Activated CD8-positive, alpha-beta memory T cell treated with anti-CD3 and anti-CD28 coated beads for 24 hours (primary cell): ENCODE measurements around the gene MRTFA.
A peak's percentile ranks its signal among the peaks of the same experiment; 100 is the strongest.
"Not testable (repeated sequence)": the region's sequence is repeated elsewhere in the genome, so short reads cannot be mapped to it uniquely, and the experiment has no call there.

Source experiments
- DNase-seq: peaks from one replicate; pipeline ENCODE4 v3.0.0-alpha.2; 2020

Gene MRTFA

DNA sequence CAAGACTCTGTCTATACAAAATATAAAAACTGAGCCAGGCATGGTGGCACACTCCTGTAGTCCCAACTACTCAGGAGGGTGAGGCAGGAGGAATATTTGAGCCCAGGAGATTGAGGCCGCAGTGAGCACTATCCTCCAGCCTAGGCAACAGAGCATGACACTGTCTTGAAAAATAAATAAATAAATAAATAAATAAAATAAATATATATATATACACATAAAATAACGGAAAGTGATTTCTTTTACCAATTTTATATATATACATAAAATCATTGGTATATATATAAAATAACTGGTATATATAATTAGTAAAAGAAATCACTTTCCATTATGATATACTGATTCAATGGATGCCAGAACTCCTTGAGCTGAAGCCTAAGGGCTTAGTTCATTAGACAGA lies 91.8 kb downstream of the MRTFA start:
- no peak for DNase-seq

GRCh38 chr22:40542821-40543540 lies 93.5 kb downstream of the MRTFA start:
- DNase-seq = no peak

GRCh38 chr22:40541300-40541699 lies 95.2 kb downstream of the MRTFA start:
- no peak for DNase-seq

DNA sequence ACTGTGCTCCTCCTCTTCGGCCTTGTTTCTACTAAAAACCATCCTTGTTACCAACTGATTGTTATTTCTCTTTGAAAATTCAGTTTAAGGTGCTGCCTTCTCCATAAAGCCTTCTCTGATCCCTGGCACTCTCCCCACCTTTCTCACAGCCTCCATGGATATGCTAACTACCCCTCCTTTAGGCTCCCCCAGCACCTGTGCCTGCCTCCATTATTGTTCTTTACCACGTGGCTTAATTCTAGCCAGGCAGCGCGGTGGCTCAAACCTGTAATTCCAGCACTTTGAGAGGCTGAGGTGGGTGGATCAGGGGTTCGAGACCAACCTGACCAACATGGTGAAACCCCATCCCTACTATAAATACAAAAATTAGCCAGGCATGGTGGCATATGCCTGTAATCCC lies 96.3 kb downstream of the MRTFA start:
- DNase-seq = no peak

DNA sequence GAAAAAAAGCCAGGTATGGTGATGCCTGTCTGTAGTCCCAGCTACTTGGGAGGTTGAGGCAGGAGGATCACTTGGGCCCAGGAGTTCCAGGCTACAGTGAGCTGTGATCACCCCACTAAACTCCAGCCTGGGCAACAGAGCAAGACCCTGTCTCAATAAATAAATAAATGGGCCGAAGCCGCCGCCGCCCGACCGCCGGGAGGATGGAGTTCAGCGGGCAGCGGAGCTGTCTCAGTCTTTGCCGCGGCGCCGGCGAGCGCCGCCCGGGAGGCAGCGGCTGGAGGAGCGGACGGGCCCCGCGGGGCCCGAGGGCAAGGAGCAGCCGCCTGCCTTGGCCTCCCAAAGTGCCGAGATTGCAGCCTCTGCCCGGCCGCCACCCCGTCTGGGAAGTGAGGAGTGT lies 100.4 kb downstream of the MRTFA start:
- DNase-seq = not testable (repeated sequence)

GRCh38 chr22:40535642-40536041 lies 100.9 kb downstream of the MRTFA start:
- no peak for DNase-seq

- DNase-seq = no peak
Observed at GRCh38 chr22:40535189-40535512, 101.4 kb downstream of the MRTFA start.

- no peak for DNase-seq
Observed at GRCh38 chr22:40534379-40535188, 101.9 kb downstream of the MRTFA start.

DNA sequence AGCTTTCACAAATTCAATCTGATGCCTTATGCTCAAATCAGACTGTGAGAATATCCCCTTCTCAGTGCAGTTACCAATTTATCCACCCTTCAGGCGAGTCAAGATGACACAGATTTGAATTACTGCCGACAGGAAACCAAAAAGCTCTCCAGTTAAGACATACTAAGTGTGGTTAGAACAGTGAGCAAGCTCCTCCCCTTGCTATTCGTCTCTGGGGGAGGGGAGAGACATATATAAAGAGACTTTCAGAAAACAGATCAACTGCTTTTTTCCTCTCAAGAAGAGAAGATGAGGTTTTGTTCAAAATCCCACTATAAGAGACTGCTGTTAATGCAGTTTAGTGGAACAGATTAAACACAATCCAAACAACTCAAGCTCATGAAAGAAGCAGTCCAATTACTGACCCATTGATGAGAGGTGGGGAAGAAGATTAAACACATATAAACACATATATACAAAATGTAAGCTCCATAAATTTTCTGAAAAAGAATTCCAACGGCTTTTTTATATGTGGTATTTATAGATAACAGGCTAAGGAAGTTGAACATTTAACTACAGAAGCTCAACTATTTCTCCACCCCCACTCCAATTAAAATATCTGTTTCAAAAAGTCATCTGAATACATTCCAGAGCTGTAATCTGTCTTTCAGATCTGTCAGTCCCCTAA lies 102.7 kb downstream of the MRTFA start:
- no peak for DNase-seq

GRCh38 chr22:40531951-40532900 lies 104.3 kb downstream of the MRTFA start:
- no peak for DNase-seq

GRCh38 chr22:40530391-40530790 lies 106.1 kb downstream of the MRTFA start:
- DNase-seq = not testable (repeated sequence)

DNA sequence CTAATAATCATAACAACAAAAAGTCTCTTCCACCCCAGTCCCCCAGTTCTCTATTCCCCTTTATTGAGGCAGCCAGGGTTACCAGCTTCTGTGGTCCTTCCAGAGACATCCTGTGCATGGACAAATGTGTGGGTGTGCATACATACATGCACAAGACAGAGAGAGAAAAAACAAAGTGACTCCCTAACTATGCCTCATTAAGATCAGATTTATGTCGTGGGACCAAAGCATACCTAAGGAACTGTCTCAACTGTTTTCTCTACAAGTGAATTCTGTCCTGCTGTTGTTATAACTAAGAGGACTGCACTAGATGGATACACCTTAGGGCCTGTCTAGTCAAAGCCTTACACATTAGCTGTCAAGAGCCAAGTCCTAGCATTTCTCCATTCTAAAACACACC lies 106.7 kb downstream of the MRTFA start:
- DNase-seq = no peak

DNA sequence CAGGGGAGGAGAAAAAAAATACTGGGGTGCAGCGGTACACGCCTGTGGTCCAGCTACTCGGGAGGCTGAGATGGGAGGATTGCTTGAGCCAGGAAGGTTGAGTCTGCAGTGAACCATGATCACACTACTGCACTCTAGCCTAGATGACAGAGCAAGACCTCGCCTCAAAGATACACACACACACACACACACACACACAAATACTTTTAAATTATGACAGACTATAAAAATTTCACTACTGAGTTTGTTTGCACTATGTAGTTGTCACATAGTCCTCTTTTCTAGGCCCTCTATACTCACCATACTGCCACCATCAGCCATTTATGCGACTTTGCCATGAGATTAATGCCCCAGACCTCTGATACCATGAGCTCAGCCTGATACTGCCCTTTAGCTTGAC lies 109.6 kb downstream of the MRTFA start:
- no peak for DNase-seq

- DNase-seq = peak; percentile 84
Observed at GRCh38 chr22:40525250-40525884, 111.2 kb downstream of the MRTFA start.

GRCh38 chr22:40524392-40525249 lies 111.9 kb downstream of the MRTFA start:
- DNase-seq = no peak

DNA sequence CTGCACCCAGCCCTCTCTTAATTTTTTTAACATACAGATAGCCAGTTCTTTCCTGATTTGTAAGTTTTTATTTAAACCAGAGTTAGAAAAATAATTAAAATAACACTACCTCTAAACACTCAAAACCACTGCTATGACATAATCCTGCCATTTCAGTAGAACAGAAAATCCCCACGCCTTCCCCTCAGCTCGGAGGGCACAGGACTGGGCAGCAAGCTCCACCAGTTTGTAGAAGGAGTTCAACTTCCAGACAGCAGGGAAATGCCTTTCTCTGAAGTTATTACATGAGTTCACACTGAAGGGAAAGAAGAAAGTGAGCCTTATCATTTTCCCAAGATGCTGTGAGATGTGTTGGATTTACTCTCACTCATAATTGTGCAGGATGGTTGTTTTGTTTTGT lies 114.4 kb downstream of the MRTFA start:
- no peak for DNase-seq

DNA sequence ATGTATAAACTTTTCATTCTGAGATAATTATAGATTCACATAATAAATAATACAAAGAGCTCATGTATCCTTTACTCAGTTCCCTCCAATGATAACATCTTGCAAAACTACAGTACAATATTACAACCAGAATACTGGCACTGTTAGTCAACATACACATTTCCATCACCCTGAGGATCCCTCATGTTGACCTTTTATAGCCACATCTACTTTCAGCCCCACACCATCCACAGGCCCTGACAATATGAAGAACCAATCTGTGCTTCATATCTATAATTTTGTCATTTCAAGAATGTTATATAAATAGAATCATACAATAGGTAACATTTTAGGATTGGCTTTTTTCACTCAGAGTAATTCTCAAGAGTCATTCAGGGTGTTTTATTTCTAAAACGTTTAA lies 115.5 kb downstream of the MRTFA start:
- DNase-seq = no peak

DNA sequence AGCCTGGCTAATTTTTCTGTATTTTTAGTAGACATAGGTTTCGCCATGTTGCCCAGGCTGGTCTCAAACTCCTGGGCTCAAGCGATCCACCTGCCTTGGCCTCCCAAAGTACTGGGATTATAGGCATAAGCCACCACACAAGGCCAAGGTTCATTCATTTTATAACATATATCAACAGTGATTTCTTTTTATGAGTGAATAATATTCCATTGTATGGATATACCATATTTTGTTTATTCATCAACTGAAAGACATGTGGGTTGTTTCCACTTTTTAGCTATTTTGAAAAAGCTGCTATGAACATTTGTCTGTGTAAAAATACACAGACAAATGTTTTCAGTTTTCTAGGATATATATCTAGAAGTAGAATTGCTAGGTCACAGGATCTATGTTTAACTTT lies 116.0 kb downstream of the MRTFA start:
- no peak for DNase-seq

DNA sequence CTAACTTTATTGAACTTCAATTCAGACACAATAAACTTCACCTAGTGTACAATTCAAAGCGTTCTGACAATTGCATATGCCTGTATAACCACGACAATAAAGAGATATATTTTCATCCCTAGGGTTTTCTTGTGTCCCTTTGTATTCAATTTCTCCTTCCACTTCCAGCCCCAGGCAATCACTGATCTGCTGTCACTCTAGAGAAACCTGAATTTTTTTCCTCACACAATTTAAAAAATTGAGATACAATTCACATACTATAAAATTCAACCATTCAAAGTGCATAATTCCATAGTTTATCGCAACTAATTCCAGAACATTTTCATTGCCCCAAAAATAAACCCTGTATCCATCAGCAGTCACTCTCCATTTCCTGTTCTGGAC lies 116.6 kb downstream of the MRTFA start:
- DNase-seq = no peak

DNA sequence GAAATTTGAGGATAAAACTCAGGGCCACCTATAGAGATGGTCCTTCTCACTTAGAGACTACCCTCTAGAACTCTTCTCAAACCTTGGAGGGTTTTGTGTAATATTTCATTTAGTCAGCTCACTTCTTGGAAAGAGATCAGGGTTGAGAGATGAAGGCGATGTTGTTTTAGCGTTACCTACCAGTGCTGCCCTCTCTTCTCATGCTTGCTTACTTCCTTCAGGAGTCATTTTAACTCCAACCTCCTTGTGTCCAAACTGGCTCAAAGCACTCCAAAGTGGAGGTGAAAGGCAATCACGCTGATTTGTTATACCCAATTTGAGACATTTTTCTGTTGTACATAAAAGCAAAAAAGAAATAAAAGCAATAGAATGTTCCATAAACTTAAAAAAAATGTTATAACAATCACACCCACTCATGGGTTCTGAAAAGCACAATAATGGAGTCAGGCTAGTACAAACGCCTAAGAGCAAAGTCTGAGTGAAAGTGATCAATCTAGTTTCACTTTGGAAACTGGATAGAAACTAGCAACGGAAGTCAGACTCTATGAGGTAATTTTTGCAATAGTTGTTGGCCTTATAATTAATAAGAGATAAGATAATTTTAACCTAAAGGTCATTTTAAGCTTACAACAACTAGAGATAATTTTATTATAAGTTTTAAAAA lies 117.1 kb downstream of the MRTFA start:
- DNase-seq = no peak

DNA sequence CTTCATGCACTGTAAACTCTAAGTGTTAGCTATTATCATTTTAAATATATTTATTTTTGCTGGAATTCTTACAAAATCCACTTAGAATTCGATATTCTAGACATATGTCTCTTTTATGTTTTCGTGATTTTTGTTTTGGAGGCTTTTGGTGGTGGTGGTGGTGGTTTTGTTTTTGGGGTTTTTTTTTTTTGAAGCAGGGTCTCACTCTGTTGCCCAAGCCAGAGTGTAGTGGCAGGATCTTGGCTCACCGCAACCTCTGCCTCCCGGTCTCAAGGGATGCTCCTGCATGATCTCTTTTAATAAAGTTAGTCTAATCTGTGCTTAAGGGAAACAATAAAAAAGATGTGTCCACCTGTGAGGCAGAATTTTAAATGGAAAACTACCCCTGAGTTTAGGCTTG lies 117.7 kb downstream of the MRTFA start:
- DNase-seq = no peak
